Femur (tissue), 1 donor: ENCODE results near the gene PRR20B.
"Not testable (repeated sequence)": the region's sequence is repeated elsewhere in the genome, so short reads cannot be mapped to it uniquely, and the experiment has no call there.

Experiments
- DNase-seq: peaks from one replicate; pipeline ENCODE4 v3.0.0-alpha.2; 2017

PRR20B gene

DNA sequence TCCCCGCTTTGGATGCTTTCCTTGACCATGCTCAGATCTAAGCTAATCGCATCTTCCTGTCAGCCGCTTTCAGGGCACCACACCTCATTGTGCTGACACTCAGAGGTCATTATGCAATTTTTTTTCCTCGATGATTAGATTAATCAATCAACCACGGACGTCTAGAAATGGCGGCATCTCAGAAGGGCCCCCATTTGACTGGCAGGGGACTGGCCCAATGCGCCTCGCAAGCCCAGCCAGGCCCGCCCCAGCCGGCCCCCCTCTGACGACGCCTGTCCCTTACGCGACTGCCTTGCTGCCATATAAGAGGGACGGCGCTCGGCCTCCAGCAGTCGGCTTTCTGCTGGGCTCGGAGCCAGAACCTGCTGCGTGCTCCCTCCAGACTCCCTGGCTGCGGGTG, at the start of gene PRR20B:
TSS of gene PRR20B (plus strand) at position 301 of the 400 bp plus-strand sequence. CDS start 387 bp downstream, outside the sequence.
- DNase-seq, result not testable (repeated sequence)

GRCh38 chr13:57114945-57115344, 32.3 kb upstream of the PRR20B start:
- DNase-seq, result no peak

GRCh38 chr13:57123681-57124080, 23.6 kb upstream of the PRR20B start:
- DNase-seq, result peak; percentile 88

DNA sequence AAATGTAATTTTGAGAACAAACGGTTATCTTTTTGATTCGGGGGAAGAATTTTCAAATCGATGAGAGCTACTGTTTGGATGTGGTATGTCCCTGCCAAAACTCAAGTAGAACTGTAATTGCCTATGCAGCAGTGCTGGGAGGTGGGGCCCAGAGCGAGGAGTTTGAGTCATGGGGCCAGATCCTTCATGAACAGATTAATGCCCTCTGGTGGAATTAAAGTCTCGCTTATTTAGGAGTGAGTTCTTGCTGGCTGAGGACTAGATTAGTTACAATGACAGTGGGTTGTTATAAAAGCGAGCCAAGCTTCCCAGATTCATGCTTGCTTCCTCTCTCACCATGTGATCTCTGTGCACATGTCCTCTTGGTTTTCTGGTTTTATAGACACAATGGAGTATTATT, 18.4 kb upstream of the PRR20B start:
- no peak for DNase-seq

DNA sequence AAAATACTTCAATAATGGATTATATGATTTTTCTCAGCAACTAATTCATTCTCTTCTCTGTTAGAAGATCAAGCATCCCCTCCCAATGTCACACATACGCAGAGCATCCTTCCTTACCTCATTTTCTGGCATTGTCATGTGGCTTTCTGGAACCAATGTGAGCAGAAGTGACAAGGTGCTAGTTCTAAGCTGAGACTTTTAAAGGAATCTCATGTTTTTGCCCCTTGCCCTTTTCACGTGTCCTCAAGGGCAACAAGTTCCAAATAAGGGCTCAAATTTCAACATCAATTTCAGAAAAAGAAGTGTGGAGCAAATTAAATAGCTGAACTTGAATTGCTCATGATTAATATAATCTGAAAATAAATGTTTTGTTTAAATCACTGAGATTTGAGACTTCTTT, 11.2 kb upstream of the PRR20B start:
- DNase-seq, result no peak

DNA sequence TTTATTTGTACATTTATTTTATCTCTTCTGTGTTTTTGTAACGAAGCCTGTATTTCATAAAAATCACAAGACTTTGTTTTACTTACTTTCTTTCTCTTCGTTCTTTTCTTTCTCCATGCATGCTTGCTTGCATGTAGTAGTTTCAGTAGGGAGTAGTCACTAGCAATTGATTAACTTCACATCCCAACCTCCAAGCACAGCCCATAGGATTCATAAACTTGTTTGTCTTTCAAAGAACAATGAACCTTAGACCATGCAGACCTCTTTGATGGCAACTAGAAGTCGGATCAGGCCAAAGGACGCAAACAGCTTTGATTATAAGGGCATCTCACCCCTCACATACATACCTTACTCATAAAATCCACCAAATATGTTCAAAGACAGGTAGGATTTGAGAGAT, 9.7 kb upstream of the PRR20B start:
- no peak for DNase-seq

DNA sequence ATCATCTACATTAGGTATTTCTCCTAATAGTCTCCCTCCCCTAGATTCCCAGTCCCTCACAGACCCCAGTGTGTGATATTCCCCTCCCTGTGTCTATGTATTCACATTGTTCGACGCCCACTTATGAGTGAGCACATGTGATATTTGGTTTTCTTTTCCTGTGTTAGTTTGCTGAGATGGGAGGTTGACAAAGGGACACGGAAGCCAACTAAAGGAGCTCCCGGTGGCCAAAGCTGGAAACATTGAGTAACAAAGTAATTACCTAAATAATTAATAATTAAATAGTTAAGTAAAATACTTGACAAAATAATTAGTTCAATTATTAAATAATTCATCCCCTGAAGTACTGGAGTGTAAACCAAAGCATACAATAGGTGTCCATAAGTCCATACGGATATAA, 8.3 kb upstream of the PRR20B start:
- DNase-seq, result no peak

- DNase-seq, result not testable (repeated sequence)
These were observed 7.5 kb upstream of the PRR20B start for GRCh38 chr13:57139781-57140180.

DNA sequence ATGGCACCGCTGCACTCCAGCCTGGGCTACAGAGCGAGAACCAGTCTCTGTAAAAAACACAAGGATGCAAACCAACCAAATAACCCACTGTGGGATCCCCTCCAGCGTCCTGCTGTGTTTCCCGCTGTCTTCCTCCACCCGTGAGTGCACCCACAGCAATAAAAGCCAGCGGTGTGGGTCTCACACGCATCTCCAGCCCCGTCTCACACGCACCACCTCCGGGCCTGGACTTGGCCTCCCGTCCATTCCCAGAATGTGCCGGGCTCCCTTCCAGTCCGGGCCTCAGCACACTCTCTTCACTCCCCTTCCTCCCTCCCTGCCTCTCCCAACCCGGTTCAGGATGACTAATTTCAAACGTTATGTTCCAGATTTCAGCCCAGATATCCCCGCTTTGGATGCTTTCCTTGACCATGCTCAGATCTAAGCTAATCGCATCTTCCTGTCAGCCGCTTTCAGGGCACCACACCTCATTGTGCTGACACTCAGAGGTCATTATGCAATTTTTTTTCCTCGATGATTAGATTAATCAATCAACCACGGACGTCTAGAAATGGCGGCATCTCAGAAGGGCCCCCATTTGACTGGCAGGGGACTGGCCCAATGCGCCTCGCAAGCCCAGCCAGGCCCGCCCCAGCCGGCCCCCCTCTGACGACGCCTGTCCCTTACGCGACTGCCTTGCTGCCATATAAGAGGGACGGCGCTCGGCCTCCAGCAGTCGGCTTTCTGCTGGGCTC, 6.9 kb upstream of the PRR20B start, which contains the start of gene PRR20A:
TSS of gene PRR20A (plus strand) at position 684 of the 734 bp plus-strand sequence. CDS start 387 bp downstream, outside the sequence.
- DNase-seq, result not testable (repeated sequence)

DNA sequence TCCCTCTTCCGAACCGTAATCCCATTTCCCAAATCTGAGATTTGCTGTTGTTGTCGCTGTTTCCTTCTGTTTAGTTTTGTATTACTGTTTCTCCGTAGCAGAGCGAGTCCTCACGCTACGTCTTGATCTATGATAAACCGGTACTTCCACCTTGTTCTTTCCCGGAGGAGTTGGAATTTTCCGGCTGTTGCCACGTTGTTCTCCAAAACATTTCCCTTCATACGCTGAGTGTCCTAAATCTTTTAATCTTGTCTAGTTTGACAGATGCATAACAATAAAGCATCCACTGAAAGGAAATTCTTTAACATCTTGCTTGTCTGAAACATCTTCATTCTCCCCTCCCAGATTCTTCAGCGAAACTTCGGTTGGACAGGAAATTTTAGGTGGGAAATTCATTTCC, 818 bp downstream of the PRR20B start:
- DNase-seq, result not testable (repeated sequence)

DNA sequence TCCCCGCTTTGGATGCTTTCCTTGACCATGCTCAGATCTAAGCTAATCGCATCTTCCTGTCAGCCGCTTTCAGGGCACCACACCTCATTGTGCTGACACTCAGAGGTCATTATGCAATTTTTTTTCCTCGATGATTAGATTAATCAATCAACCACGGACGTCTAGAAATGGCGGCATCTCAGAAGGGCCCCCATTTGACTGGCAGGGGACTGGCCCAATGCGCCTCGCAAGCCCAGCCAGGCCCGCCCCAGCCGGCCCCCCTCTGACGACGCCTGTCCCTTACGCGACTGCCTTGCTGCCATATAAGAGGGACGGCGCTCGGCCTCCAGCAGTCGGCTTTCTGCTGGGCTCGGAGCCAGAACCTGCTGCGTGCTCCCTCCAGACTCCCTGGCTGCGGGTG, 6.5 kb downstream of the PRR20B start, which contains the start of gene PRR20C:
TSS of gene PRR20C (plus strand) at position 301 of the 400 bp plus-strand sequence. CDS start 387 bp downstream, outside the sequence.
- DNase-seq, result not testable (repeated sequence)

GRCh38 chr13:57160332-57160731, 13.0 kb downstream of the PRR20B start, which contains the start of gene PRR20D:
TSS of gene PRR20D (plus strand) at chr13:57160632. CDS start at chr13:57161019, 387 bp downstream.
- not testable (repeated sequence) for DNase-seq

DNA sequence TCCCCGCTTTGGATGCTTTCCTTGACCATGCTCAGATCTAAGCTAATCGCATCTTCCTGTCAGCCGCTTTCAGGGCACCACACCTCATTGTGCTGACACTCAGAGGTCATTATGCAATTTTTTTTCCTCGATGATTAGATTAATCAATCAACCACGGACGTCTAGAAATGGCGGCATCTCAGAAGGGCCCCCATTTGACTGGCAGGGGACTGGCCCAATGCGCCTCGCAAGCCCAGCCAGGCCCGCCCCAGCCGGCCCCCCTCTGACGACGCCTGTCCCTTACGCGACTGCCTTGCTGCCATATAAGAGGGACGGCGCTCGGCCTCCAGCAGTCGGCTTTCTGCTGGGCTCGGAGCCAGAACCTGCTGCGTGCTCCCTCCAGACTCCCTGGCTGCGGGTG, 19.6 kb downstream of the PRR20B start, which contains the start of gene PRR20E:
TSS of gene PRR20E (plus strand) at position 301 of the 400 bp plus-strand sequence. CDS start 387 bp downstream, outside the sequence.
- not testable (repeated sequence) for DNase-seq

- no peak for DNase-seq
These were observed 44.4 kb downstream of the PRR20B start for GRCh38 chr13:57191667-57192066.
